ENCODE results near the gene ENSA.

DNA sequence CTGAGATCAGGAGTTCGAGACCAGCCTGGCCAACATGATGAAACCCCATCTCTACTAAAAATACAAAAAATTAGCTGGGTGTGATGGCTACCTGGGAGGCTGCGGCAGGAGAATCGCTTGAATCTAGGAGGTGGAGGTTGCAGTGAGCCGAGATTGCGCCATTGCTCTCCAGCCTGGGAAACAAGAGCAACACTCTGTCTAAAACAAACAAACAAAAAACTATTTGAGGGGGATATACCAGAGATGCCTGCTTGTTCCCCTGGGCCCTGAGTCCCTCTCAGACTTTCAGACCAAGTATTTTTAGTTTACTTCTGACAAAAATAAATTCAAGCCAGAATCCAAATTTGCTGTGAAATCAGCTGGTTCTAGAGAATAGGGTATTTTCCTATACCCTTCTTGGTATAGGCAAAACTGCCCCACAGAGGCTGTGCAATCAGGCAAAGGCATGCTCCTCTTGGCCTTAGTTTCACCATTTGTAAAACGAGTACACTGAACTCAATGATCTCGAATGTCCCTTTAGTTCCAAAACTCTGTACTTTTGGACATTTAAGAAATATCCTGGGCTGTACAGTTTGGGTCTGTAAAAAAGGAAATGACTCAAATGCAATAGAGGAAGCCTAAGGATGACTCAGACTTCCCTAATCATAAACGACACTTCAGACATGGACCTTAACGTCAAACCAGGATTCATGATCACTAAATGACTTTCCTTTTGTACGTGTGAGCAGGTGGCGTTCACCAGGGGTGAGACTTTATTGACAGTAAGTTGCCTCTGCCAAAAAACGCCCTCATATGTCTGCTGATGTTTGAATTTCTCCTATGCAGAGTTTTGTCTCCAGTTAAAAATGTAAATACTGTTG is 16.1 kb downstream of the ENSA start:
- TF ChIP-seq CTCF (IDR thresholded peaks at IDR 0.05): no peak
- no peak for TF ChIP-seq POLR2A (IDR thresholded peaks at IDR 0.05)

Measured in testis (tissue), 2 donors.